Suppressor macrophage treated with lipopolysaccharide for 1 hour (primary cell): Measurements from ENCODE around the gene GRK3.
"Not testable (repeated sequence)": the region's sequence is repeated elsewhere in the genome, so short reads cannot be mapped to it uniquely, and the experiment has no call there.

ENCODE experiments used
- DNase-seq, 3 donors: peaks; one replicate each; pipeline ENCODE4 v3.0.0-alpha.2; 2020 to 2022

Gene GRK3

DNA sequence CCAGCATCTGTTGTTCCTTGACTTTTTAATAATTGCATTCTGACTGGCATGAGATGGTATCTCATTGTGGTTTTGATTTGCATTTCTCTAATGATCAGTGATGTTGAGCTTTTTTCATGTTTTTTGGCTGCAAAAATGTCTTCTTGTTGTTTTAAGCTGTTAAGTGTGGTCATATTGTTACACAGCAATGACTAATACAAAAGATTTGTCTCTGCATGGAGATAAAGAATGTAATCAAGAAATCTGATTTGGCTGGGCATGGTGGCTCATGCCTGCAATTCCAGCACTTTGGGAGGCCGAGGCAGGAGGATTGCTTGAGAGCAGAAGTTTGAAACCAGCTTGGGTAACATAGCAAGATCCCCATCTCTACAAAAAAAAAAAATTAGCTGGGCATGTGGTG is 12.1 kb upstream of the GRK3 start:
- DNase-seq, result not testable (repeated sequence)

DNA sequence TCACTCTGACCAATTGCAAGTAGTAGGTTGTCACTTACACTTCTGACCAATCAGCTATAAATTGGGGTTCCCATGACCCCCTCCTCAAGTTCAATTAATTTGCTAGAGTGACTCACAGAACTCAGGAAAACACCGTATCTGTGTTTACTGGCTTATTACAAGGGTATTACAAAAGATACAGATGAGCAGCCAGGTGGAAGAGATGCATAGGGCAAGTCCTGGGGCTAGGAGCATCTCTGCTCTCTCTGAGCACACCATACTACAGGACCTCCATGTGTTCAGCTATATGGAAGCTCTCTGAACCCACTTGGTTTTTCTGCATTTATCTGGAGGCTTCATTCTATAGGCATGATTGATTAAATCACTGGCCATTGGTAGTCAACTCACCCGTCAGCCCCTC is 11.3 kb upstream of the GRK3 start:
- no peak for DNase-seq

DNA sequence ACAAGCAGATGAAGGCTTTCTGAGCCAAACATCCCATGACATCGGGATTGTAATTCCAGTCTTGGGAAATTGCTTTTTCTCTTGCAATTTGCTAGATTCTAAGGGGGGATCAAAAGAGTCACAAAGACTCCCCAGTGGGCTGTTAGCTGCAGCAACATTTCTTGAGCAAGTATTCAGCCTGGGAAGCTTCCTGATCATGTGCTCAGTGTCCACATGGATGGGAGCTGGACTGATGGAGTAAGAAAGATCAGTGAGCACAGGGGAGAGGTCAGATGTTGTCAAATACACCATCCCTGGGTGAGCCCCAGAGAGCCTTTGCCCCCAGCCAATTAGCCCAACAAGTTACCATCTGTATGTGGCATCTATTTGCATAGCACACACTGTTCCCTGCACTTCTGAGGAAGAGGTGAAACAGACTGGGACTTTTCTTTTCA is 10.2 kb upstream of the GRK3 start:
- peak in 2 of 3 donors; percentile 25 to 33 for DNase-seq

DNA sequence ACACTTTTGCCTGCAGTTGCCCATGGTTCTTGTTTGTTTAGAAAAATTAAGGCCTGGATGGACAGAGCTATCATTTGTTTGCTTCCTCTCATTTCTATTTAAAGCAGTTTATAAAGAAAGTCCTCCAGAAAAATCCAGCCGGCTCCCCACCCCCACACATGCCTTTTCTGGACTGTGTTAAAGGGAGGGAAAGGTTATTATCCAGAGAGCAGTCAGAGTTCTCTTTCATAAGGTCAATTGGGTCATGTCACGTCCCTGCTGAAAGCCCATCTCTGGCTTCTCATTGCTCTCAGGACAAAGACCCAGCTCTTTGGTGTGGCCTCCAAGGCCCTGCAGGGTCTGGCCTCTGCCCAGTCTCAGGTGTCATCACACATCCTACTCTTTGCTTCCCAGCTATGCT is 9.8 kb upstream of the GRK3 start:
- no peak for DNase-seq

DNA sequence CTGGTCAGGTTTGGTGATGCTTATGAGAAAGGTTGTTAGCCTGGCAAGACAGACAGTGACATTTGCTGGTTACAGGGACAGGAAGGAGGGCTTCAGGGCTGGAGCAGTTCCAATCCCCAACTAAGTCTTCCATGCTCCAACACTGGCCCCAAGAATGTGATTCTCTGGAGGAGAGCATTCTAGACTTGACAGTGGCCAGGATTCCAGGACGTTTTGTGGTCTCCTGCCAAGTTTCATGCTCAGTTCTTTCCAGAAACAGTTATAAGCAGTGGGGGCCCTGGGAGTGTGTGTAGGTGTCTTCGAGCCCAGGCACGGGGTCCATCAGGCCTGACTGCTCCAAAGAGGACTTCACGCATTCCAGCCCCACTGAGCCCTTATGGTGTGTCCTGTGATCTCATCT is 8.9 kb upstream of the GRK3 start:
- no peak for DNase-seq

DNA sequence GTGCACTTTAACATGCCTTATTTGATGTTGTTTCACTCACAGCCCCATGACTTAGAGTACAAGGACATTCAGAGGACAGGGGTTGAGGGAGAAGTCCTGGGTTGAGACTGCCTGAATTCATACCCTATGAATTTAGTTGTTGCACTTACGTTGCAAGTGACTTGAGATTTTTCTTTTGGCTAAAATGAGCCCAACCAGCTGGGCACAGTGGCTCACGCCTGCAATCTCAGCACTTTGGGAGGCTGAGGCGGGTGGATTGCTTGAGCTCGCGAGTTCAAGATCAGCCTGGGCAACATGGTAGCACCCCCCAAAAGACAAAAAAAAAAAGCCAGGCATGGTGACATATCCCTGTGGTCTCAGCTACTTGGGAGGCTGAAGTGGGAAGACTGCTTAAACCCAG is 7.3 kb upstream of the GRK3 start:
- no peak for DNase-seq

DNA sequence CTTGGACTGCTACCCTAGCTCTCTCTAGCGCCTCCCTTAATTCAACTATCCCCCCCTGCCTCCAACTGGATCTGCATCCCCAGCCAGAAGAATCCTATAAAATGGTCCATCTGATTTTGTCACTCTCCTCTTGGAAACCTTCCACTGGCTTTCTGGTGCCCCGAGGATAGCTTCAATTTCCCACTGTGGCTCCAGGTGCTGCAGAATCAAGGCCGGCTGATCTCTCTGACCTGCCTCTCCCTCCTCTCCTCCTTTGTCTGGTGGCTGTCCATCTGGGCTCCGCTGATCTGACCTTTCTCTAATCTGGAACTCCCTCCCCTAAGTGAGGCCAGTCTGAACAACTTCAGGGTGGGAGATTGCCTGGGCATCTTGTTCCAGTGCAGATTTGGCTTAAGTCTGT is 6.1 kb upstream of the GRK3 start:
- DNase-seq, result no peak

DNA sequence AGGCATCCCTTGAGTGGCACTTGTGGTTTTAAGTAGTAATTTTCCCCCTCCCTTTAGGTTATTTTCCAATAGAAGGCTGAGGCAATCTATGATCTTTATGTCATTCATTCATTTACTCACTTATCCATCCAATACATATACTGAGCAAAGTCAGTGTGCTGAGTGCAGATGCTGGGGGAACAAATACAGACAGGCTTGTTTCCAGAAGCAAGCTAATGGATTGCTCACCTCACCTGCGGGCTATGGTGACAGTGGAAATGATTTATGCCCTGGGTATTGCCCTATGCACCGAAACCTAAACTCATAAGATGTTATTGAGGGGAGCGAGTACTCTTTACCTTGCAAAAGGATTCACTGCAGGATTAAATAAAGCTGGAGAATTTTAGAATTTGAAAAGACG is 4.6 kb upstream of the GRK3 start:
- not testable (repeated sequence) for DNase-seq

DNA sequence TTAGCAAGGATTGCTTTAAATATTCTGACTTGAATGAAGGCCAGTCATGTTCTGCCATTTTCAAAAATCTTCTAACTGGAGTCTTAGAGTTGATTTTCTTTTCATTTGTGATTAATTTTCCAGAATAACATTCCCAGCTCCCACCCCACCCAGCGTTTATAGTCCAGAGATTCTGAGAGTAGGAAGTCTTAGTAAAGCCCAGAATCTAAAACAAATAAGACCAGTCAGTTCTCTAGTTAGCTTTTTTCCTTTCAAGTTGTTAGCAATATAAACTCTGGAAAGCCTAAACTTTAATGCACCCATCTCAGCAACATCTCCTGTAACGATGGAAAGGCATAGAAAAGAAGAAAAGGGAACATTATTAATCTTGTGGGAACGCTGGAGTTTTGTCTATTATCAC is 3.3 kb upstream of the GRK3 start:
- DNase-seq, result not testable (repeated sequence)

DNA sequence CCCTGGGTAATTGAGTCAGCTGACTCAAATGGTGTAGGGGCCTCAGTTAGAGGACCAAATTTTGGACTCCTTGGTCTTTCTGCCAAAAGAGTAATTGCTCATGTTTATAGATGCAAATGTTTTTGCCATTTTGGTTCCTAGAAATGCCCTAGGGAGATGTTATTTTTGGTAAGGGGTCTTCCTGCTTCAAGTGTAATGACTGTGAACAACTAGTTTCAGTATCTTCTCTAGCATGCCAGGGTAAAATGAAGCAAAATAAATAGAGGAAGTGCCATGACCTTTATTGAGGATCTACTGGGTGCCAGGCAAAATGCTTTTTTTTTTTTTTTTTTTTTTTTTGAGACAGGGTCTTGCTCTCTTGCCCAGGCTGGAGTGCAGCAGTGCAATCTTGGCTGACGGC is 2.5 kb upstream of the GRK3 start:
- DNase-seq, result peak in 1 of 3 donors; percentile 55

DNA sequence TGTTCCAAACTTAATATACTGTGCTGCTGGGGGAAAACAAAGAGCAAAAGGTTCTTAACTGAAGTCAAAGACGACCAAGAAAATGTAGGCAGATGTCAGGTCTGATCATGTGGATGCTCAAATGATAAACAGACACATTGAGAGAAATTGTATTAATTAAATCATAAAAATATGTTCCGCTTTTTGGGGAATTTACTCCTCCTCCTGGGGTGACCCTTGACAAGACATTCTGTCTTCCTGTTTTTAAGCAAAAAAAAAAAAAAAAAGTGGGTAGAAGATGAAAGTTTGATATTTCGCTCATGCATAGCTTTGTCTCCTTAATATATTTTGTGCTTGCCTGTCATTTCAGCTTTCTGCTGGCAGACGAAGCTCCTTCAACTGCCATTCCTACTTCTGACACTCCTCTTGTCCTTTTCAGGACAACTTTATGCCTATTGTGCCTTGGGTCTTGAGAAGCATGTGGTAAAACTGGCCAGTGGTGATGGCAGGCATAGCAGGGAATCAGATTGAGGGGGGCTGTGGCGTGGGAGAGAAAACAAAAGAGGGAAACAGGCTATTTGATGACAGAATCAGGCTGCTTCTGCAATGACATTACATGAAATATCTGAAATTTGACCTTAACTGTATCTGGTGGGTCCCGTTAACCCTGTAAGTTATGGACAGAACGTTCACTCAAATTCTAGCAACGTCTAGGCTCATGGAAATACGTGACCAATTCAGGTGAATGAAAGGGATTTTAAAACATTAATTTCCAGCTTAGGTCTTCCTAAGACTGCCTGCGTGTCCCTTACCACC is 1.3 kb upstream of the GRK3 start:
- DNase-seq, result peak; percentile 68 to 80 (median 72)

DNA sequence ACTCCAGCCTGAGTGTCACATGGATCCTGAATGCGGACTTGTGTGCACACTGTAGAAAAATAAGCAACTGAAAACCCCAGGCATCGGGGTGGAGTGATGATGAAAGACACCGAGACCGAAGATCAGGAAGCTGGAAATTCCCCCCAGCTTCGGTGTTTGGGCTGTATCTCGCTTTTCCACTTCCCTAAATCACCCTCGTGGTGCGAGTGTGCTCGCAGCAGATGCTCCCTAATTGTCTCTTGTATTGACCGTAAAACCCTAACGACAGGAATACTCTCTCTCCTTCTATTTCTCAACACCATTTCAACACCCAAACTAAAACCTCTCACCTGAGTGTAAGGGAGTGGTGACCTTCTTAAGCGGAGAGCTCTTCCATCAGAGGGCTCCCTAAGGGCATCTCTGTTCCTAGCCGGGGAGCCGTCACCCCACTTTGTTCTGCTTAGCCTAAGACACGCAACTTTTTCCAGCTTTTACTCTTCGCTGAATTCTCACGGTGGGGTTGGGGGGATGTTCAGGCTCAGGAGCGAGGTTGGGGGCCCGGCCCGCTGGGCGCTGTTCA is 635 bp upstream of the GRK3 start:
- DNase-seq, result peak; percentile 95 to 98 (median 97)

DNA sequence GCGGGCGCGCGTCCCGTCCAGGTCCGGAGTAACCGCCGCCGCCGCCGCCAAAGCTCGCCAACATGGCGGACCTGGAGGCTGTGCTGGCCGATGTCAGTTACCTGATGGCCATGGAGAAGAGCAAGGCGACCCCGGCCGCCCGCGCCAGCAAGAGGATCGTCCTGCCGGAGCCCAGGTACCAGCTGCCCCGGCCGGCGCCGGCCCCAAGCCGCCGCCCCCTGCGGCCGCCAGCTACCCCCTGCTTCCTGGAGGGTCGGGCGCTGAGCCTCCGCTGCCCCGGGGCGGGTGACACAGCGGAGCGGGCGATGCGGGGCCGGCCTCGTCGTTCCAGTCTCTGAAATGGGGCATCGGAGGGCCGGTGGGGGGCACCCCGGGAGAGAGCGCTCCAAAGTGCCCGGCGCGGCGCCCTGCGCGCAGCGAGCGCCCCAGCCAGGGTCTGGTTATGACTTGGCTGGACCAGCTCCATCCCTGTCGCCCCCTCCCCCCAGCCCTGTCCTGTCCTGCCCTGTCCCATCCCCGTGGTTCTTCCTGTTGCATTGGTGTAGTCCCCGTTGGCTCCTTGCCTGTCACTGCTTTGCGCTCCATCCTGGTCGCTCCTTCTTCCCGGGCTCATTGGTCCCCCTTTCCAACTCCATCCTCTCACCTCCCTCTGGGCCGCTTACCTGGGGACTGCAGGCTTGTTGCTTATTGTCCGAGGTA is 653 bp downstream of the GRK3 start:
- DNase-seq, result peak in 1 of 3 donors; percentile 56

DNA sequence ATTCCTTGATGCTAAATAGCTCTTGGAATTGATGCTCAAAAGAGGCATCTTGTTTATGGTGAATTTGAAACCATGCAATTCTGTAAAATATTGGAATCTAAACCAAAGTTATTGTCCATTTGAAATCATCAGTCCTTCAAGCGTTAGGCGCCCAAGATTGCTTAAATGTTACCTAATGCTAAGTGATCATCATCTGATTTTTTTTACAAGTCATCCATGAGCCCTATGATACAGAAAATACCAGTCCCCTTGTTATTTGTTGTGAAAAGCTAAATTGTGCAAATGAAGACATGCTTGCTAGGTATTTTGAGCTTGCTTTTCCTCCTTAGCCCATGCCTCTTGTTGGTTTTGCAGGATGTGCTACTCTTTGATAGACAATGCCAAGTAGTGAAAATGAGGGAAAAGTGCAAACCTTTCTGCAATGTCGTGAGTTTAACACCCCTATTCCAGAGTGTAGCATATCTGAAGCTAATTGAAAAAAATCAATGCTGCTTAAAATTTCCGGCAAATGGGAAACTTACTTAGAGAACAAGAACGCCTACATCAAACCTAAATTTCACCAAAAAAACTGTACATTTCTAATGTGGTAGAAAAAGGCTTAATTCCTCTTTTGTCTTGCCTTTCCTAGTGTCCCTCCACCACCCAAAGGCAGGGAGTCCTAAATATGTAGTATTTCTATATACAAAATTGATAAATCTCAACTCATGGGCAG is 1.9 kb downstream of the GRK3 start:
- DNase-seq, result peak; percentile 47 to 79 (median 72)

DNA sequence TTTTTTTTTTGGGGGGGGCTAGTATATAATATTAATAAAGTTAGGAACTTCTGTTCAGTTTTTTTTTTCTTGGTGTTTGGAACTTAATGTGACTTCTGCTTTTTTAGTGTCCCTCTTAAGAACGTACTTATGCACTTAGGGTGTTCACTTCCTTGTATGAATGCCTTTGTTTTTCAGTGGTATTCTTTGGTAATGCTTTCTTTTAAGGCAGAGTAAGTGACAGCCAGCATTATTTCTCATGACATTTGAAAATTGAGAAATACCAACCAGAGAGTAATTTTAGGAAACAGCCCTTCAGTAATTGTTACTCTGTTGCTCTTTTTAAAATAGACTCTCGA is 2.4 kb downstream of the GRK3 start:
- DNase-seq, result peak; percentile 50 to 89 (median 86)

DNA sequence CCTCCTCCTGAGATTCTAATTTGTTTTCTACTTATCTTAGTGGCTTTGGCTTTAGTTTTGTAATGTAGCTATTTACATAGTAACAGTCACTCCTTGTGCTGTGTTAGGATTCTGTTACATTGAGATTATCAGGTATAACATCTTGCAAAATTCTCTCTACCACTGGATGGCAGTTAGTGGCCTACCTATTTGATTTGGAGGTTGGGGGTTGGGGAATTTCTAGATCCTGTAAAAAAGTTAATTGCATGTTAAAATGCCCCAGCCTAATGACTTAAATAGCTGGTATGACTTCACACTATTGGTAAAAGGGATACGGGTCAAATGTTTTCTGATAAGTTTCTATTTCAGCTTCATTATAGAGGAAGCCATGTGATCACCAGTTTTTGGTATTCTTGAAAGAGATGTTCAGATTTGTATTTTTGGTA is 2.8 kb downstream of the GRK3 start:
- DNase-seq, result peak; percentile 31 to 73 (median 57)

DNA sequence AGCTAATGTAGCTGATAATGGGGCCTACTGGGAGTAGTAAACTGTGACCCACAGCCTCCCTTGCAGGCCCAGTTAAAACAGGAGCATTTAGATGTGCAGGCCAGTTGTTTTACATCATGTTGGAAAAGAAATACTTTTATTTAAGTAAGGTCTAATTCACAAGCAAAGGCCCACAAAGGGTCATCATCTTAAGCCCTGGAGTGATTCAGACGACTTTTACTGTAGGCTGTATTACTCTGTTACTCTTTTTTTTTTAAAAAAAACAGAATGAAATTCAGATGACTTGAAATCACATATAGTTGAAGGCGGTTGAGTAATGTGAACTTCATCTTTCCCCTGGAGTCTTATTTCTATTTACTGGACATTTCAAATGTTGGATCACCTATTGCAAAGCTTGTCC is 3.6 kb downstream of the GRK3 start:
- peak in 1 of 3 donors; percentile 48 for DNase-seq

DNA sequence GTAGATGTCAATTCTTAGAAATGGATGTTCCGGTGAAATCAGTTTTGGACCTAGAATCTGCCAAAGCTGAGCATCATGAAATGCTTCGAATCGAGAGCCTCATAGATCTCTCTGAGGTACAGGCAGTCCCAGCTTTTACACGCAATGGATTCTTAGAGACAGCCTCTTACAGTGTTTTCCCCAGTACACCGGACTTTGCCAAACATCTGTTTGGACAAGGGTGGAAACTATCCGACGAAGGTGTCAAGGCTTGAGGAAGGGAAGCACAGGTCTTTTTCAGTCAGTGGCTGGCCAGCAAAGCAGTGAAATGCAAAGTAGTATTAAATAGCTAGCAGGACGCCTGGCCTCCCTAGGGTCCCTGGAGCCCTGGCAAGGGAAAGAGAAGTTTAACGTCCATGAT is 4.9 kb downstream of the GRK3 start:
- no peak for DNase-seq

DNA sequence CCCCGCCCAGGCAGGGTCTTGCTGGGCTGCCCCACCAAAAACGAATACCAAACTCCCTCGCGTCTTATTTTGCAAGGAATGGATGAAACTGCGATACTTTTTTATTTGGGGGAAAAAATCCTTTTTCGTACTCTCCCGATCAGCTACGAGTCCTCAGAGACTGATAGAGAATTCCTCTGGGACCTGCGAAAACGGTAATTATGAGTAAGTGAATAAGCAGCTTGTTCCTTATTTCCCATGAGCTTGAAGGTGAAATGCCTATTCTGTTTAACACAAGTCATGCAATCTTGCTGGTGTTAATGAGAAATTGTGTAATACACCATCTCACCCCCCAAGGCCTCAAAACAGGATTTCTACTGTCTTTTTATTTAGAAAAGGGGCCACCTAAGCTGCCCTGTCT is 5.5 kb downstream of the GRK3 start:
- peak in 2 of 3 donors; percentile 16 to 36 for DNase-seq

DNA sequence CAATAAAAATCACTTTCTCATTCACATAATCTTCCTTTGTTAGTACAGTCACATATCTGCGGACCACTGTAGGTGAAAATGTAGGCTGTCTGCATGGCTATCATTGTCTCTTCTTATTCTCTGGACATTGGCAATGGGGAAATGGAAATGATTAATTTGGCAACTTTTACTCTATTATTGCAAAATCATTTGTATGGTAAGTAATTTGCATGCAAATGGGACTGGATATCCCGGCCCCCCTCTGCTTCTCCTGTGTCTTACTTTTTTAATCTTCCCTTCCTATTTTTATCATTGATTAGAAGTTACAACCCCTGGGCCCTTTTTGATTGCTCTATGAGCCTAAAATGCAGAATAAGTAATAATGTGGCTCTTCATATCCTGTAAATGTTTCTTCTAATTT is 6.0 kb downstream of the GRK3 start:
- peak in 2 of 3 donors; percentile 45 to 65 for DNase-seq

DNA sequence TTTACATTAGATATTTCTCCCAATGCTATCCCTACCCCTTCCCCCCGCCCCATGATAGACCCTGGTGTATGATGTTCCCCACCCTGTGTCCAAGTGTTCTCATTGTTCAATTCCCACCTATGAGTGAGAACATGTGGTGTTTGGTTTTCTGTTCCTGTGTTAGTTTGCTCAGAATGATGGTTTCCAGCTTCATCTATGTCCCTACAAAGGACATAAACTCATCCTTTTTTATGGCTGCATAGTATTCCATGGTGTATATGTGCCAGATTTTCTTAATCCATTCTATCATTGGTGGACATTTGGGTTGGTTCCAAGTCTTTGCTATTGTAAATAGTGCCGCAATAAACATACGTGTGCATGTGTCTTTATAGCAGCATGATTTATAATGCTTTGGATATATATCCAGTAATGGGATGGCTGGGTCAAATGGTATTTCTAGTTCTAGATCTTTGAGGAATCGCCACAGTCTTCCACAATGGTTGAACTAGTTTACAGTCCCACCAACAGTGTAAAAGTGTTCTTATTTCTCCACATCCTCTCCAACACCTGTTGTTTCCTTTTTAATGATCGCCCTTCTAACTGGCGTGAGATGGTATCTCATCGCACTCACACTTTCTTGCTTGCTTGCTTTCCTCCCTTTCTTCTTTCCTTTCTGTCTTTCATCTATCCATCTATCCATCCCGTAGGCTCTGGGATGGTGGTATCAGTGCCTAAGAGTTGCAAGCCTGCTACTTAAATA is 7.7 kb downstream of the GRK3 start:
- not testable (repeated sequence) for DNase-seq

DNA sequence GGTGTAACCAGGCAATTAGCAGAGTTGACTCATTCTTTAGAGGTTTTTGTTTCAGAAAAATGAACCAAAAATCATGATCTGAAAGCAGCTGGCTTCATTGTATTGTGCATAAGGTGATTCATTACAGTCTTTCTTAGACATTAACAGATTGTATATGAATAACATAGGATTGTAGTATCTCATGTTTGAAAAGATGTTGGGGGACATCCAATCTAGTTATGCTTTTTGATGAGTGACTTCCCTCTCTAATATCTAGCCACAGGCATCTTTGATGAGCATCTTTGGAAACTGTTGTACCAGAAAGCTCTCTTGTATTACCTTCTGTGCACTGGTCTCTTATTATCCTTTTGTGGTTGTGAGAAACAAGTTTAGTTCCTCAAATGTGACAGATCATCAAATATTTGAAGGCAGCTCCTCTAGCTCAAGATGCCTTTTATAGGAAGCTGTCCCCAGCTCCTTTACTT is 8.3 kb downstream of the GRK3 start:
- DNase-seq, result peak in 2 of 3 donors; percentile 33 to 42

DNA sequence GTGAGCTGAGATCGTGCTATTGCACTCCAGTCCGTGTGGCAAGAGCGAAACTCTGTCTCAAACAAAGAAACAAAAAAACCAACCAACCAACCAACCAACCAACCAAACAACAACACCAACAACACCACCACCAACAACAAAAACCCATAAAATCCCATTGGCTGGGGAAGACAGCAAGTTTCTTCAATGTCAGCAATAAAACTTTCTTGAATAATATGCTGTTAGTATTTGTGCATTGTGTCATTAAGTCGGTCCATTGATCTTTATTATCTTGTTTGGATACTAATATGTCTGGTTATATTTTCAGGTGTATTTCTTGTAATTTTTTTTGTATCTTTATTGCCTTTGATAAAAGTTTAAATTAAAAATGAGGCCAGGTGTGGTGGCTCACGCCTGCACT is 9.4 kb downstream of the GRK3 start:
- DNase-seq, result no peak
